Measurements from ENCODE around the gene TMEM242.
"Not testable (repeated sequence)": the region's sequence is repeated elsewhere in the genome, so short reads cannot be mapped to it uniquely, and the experiment has no call there.

Gene TMEM242

GRCh38 chr6:157323255-157323965 lies at the start of gene TMEM242:
TSS of gene TMEM242 (minus strand) at chr6:157323519. CDS start at chr6:157323499, 20 bp downstream.
- no peak for DNase-seq

GRCh38 chr6:157372501-157373280 lies 49.4 kb upstream of the TMEM242 start:
- no peak for DNase-seq

GRCh38 chr6:157370755-157371154 lies 47.4 kb upstream of the TMEM242 start:
- DNase-seq, result no peak

GRCh38 chr6:157368359-157369049 lies 45.2 kb upstream of the TMEM242 start:
- no peak for DNase-seq

DNA sequence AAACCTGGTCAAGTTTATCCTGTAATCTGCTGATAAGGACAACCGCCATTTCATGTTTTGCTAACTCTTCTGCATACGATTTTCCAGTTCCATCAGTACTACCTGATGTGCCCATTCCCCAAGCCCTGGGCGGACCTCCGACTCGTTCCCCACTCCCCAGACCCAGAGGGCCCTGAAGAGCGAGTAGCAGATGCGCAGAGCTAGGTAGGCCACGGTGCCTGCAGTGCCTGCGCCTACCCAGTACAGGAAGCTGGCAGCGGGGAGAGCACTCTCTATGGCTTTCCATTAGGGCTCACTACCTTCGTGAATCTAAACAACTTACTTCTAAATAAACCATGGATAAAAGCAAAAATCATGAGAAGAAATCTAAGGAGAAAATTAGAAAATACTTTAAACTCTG lies 43.3 kb upstream of the TMEM242 start:
- DNase-seq, result no peak

- DNase-seq, result no peak
Measured at GRCh38 chr6:157364705-157365104, 41.4 kb upstream of the TMEM242 start.

DNA sequence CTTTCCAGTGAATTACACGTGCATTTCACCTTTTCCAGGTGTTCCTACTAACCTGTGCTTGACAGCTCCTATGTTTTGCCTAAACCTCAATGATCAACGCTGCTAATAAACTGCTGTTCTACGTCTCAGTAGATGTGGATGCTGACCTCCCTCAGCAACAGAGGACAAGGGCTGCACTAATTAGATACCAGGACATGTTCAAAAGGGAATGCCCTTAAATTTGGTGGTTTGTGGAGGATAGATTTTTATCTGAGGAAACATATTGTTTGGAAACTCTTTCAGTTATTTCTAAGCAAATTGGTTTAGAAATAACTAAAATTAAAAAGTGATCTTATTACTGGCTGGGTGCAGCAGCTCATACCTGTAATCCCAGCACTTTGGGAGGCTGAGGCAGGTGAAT lies 38.6 kb upstream of the TMEM242 start:
- DNase-seq, result no peak

GRCh38 chr6:157358287-157358686 lies 35.0 kb upstream of the TMEM242 start:
- DNase-seq, result no peak

DNA sequence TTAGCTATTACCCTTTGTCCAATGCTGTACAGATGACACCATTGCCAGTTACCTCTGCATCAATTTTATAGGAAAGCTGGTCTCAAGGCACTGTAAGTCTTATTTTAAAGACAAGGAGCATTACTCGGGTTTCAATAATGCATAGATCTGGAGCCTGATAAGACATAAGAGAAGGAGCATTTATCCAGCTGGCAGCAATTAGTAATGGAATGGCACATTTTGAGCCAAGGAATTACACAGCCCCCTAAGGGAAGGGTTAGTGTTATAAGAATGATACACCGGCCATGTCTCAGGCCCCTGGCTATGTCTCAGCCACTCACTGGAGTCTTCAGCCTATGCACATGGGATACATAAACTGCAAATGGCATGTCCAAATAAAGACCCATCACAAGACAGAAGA lies 23.1 kb upstream of the TMEM242 start:
- DNase-seq, result no peak

DNA sequence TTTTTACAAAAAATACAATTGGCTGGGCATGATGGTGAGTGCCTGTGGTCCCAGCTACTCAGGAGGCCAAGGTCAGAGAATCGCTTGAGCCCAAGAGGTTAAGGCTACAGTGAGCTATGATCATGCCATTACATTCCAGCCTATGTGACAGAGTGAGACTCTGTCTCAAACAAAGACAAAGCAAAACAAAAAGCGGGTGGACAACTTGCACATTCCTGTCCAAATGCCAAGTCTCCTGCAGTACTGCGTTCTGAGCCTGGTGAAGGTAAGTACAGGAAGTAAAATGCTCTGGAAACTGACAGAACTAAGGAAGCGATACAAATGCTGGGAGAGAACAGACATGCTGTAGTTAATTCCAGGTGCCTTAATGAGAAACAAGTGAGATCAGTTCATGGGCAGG lies 20.4 kb upstream of the TMEM242 start:
- DNase-seq, result no peak

GRCh38 chr6:157339432-157339831 lies 16.1 kb upstream of the TMEM242 start:
- DNase-seq, result no peak

GRCh38 chr6:157337751-157338150 lies 14.4 kb upstream of the TMEM242 start:
- no peak for DNase-seq

- not testable (repeated sequence) for DNase-seq
Measured at GRCh38 chr6:157337276-157337675, 14.0 kb upstream of the TMEM242 start.

DNA sequence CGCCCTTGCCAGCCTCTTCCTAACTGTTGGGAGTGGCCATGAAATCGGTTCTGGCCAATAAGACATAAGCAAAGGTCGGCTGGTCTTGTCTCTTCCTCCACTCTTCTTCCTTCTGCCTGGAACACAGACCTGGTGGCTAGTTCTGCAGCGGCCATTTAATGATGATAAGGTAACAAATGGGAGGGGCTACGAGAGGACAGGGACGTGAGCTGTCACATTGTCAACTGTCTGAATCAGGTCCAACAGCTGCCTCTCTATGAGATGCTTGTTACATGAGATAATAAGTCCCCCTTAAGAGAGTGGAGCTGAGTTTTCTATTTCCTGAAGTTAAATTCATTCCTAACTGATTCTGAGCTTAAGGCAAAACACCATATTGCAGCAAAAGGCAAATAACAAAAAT lies 12.5 kb upstream of the TMEM242 start:
- no peak for DNase-seq

DNA sequence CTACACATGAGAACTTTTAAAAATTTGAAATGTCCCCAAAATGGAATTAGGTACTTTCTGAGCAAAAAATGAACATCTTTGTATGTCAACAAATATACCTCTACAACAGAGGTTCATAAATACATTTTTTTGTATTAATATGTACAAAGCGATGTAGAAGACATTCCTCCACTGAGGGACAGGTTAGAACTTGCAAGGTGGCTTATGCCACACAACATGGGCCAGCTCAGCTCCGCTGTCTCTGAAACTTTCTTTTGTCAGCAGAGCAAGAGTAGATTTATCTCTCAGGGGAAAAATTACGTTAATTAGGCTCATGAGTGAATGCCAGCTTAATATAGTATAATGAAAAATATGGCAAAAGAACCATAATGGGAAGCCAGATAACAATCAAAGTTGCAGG lies 10.6 kb upstream of the TMEM242 start:
- no peak for DNase-seq

GRCh38 chr6:157333537-157333936 lies 10.2 kb upstream of the TMEM242 start:
- no peak for DNase-seq

GRCh38 chr6:157332813-157333212 lies 9.5 kb upstream of the TMEM242 start:
- no peak for DNase-seq

DNA sequence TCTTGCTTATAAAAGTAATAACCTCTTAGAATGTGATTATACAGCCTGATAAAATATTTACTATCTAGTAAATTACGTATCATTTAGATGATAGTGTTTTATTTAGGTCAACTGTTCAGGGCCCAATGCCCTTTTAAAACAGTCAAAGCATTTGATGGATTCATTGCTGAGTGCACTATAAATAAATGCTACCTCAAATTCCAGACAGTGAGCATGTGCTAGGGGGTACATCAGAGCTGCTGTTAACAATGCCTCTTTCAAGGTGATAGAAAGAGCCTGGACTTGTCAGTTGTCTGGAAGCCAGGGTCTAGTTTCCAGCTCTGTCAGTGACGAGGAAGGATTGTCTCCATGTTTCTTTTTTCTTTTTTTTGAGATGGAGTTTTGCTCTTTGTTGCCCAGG lies 7.5 kb upstream of the TMEM242 start:
- no peak for DNase-seq

- no peak for DNase-seq
Measured at GRCh38 chr6:157329829-157330228, 6.5 kb upstream of the TMEM242 start.

DNA sequence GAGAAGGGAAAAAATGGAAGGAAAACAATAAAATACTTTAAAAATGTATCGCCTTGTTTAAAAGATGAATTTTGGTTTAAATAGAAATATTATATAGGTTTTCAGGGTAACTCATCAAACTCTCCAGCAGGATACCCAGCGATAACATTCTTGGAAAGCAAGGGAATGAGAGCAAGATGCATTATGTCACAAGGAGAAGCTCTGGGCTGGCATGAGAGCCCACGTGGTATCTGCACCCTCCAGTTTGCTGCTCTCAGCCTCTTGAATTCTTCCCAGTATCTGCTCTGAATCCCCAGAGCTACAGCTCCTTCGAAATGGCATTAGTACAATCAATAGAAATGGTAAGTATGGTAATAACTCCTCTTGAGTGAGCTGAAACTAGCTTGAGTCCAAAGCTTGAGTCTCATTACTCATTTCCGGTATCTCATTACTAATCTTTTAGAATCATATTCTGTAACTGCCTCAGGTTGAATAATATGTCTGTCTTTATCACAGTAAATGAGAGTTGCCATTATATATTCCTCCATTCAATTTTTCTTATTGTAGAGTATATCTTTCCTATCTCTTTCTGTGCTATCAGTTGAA lies 4.9 kb upstream of the TMEM242 start:
- DNase-seq, result no peak

DNA sequence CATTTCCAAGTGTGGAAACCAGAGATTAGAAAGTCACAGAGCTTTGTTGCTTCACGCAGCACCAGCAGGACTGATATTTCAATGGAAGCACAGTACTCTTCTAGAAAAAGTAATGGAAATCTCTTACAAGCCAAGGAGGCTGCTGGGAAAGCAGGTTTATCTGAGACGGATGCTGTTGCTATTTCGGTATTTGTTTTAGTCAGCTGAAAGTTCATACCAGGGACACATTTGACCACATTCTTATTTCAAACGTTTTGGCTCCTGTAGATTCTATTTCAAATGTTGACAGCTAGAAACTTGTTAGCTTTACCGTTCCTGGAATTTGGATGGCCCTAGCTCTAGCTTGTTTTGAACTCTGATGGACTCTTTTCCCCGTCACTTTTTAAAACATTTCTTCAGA lies 3.7 kb upstream of the TMEM242 start:
- DNase-seq, result no peak

DNA sequence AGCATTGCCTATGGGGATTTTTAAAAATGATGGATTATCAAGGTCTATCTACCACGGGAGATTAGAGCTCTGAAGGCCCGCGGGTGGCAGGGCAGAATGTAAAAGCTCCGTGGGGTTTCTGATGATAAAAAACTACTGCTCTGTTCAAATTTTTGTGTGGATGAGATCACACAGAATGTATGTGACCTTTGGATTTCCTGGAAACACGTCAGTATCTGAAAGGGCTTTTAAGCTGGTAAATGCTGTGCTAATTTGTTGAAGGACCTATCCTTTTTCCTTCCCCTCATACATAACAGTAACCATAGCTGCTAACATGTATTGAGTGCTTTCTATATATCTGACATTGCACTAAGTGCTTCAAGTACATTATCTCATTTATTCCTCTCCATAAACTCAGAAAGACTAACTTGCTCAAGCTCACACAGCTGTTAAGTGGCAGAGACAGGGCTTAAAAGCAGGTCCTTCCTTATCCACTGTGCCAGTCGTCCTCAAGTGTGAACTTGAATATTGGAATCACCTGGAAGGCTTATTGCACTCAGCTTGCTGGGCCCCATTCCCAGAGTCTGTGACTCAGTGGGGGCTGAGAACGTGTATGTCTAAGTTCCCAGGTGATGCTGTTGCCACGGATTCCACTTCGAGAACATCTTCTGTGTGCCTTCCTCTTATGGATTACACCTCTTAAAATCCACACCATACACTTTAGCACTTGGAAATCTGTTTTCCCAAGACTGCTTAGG lies 1.9 kb upstream of the TMEM242 start:
- no peak for DNase-seq

- DNase-seq, result no peak
Measured at GRCh38 chr6:157323966-157324300, 614 bp upstream of the TMEM242 start.
